ENCODE measurements around the gene TRPM3.

TRPM3 gene

GRCh38 chr9:70792796-70793195, 328.6 kb downstream of the TRPM3 start:
- Histone ChIP-seq H3K4me2 (no peak overlapping the region), H3K36me3 (ENCODE audit: insufficient read depth) (no peaks in the 10 kb centered on the region), H3K4me3 (IDR thresholded peaks at IDR 0.05; ENCODE audit: insufficient read depth, low read depth, low read length) (no peak overlapping the region), H3K27me3 (ENCODE audit: insufficient read depth, low read depth) (no peaks in the 10 kb centered on the region), H3K9ac (no peak overlapping the region), H4K20me1 (ENCODE audit: insufficient read depth) (no peaks in the 10 kb centered on the region), H2AFZ (ENCODE audit: low read depth) (no peak overlapping the region), H3K79me2 (ENCODE audit: insufficient read depth, low read depth) (no peaks in the 10 kb centered on the region), H3K27ac (no peak overlapping the region), H3K4me1 (ENCODE audit: low read depth, poor library complexity, severe bottlenecking) (no peaks in the 10 kb centered on the region)
- TF ChIP-seq CTCF (conservative IDR thresholded peaks at IDR 0.05; ENCODE audit: low read depth, low read length), result no peak

DNA sequence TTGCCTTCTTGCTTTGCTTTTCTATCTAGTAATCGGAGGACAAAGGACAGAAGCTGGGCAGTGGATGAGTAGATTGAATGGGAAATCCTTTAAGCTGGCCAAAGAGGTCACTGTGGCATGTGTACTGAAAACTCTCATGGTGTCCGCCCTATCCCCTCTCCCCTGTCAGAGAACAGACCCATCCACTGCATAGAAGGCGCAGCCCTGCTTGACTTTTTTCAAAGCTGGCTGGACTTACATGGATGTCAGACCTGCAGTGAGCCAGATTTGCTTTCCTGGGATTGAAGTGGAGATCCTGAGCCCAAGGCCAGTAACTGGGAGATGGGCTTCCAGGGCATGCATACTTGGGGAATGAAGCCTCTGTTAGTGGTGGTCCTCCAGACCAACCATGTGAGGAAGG, 329.5 kb downstream of the TRPM3 start:
- TF ChIP-seq CTCF (conservative IDR thresholded peaks at IDR 0.05; ENCODE audit: low read depth, low read length), result no peak
- Histone ChIP-seq H3K27ac (no peak overlapping the region), H4K20me1 (ENCODE audit: insufficient read depth) (no peaks in the 10 kb centered on the region), H3K79me2 (ENCODE audit: insufficient read depth, low read depth) (no peaks in the 10 kb centered on the region), H3K36me3 (ENCODE audit: insufficient read depth) (no peaks in the 10 kb centered on the region), H2AFZ (ENCODE audit: low read depth) (no peak overlapping the region), H3K27me3 (ENCODE audit: insufficient read depth, low read depth) (no peaks in the 10 kb centered on the region), H3K4me3 (IDR thresholded peaks at IDR 0.05; ENCODE audit: insufficient read depth, low read depth, low read length) (no peak overlapping the region), H3K9ac (no peak overlapping the region), H3K4me1 (ENCODE audit: low read depth, poor library complexity, severe bottlenecking) (no peaks in the 10 kb centered on the region), H3K4me2 (no peak overlapping the region)

DNA sequence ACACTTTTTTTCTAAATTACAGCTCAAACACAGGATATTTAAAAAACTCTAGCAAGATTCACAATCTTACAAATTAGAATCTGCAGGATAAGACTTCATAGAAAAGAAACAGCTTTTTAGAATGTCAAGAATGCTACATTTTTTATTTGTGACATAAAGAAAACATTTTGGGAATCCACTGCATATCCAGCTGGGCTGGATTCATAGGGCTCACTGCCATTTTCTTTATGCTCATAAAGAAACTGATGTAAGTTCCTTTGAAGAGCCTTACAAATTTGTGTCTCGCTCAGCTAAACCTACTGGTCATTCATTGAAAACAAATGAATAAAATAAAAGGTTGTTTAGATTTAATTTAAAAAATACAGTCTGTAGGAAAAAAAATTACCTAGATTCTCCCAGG, 332.3 kb downstream of the TRPM3 start:
- Histone ChIP-seq H3K9ac (no peak overlapping the region), H2AFZ (ENCODE audit: low read depth) (no peak overlapping the region), H3K79me2 (ENCODE audit: insufficient read depth, low read depth) (no peaks in the 10 kb centered on the region), H4K20me1 (ENCODE audit: insufficient read depth) (no peaks in the 10 kb centered on the region), H3K36me3 (ENCODE audit: insufficient read depth) (no peaks in the 10 kb centered on the region), H3K4me2 (no peak overlapping the region), H3K27me3 (ENCODE audit: insufficient read depth, low read depth) (no peaks in the 10 kb centered on the region), H3K4me3 (IDR thresholded peaks at IDR 0.05; ENCODE audit: insufficient read depth, low read depth, low read length) (no peak overlapping the region), H3K4me1 (ENCODE audit: low read depth, poor library complexity, severe bottlenecking) (no peaks in the 10 kb centered on the region), H3K27ac (no peak overlapping the region)
- no peak for TF ChIP-seq CTCF (conservative IDR thresholded peaks at IDR 0.05; ENCODE audit: low read depth, low read length)

- TF ChIP-seq CTCF (conservative IDR thresholded peaks at IDR 0.05; ENCODE audit: low read depth, low read length), result no peak
- Histone ChIP-seq H3K27ac (no peak overlapping the region), H3K4me3 (IDR thresholded peaks at IDR 0.05; ENCODE audit: insufficient read depth, low read depth, low read length) (no peak overlapping the region), H4K20me1 (ENCODE audit: insufficient read depth) (no peaks in the 10 kb centered on the region), H3K4me2 (no peak overlapping the region), H3K36me3 (ENCODE audit: insufficient read depth) (no peaks in the 10 kb centered on the region), H3K4me1 (ENCODE audit: low read depth, poor library complexity, severe bottlenecking) (no peaks in the 10 kb centered on the region), H2AFZ (ENCODE audit: low read depth) (no peak overlapping the region), H3K9ac (no peak overlapping the region), H3K79me2 (ENCODE audit: insufficient read depth, low read depth) (no peaks in the 10 kb centered on the region), H3K27me3 (ENCODE audit: insufficient read depth, low read depth) (no peaks in the 10 kb centered on the region)
Observed at GRCh38 chr9:70784456-70784855, 337.0 kb downstream of the TRPM3 start.

DNA sequence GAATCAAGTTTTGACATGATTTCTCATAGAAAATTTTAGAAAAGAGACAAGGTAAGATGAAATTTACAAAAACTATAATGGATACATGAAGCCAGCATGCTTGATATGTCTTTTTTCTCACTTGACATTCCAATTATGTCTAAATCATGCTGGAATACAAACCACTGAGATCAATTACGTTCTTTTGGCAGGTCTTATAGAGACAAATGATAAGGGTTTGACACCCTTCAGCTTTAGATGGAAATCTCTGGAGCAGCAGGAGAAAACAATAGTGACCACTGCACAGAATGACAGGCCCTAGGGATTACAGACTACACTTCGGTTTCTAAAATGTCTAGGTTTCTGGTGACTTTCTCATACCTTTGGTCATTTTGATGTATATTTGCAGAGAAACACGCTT, 342.9 kb downstream of the TRPM3 start:
- Histone ChIP-seq H3K4me3 (IDR thresholded peaks at IDR 0.05; ENCODE audit: insufficient read depth, low read depth, low read length) (no peak overlapping the region), H3K4me2 (no peak overlapping the region), H3K27ac (no peak overlapping the region), H3K79me2 (ENCODE audit: insufficient read depth, low read depth) (no peaks in the 10 kb centered on the region), H3K9ac (no peak overlapping the region), H3K36me3 (ENCODE audit: insufficient read depth) (no peaks in the 10 kb centered on the region), H3K27me3 (ENCODE audit: insufficient read depth, low read depth) (no peaks in the 10 kb centered on the region), H3K4me1 (ENCODE audit: low read depth, poor library complexity, severe bottlenecking) (no peaks in the 10 kb centered on the region), H2AFZ (ENCODE audit: low read depth) (no peak overlapping the region), H4K20me1 (ENCODE audit: insufficient read depth) (no peaks in the 10 kb centered on the region)
- TF ChIP-seq CTCF (conservative IDR thresholded peaks at IDR 0.05; ENCODE audit: low read depth, low read length), result no peak

Measured in KMS-11 (cell line).